DMS 273 (cell line): ENCODE measurements around the gene CAMK2B.
"Not testable (repeated sequence)": the region's sequence is repeated elsewhere in the genome, so short reads cannot be mapped to it uniquely, and the experiment has no call there.

Experiments used
- DNase-seq: peaks from one replicate; lab custom pipeline; 2025; ENCODE audit not compliant: unreplicated experiment; lab: John Stamatoyannopoulos, UW

The CAMK2B gene

GRCh38 chr7:44194562-44195145, 130.7 kb downstream of the CAMK2B start:
- DNase-seq, result no peak

- DNase-seq, result no peak
These were observed 131.3 kb downstream of the CAMK2B start for GRCh38 chr7:44194069-44194468.

- DNase-seq, result peak; percentile 32
These were observed 132.2 kb downstream of the CAMK2B start for GRCh38 chr7:44193011-44193802.

- DNase-seq, result no peak
These were observed 134.2 kb downstream of the CAMK2B start for GRCh38 chr7:44191171-44191570.

- no peak for DNase-seq
These were observed 135.2 kb downstream of the CAMK2B start for GRCh38 chr7:44189993-44190872.

GRCh38 chr7:44189286-44189992, 136.0 kb downstream of the CAMK2B start, which contains the start of gene GCK:
TSS of gene GCK (minus strand) at chr7:44189439. CDS start at chr7:44188953, 486 bp downstream.
- DNase-seq, result no peak

- no peak for DNase-seq
These were observed 136.7 kb downstream of the CAMK2B start for GRCh38 chr7:44188480-44189225.

GRCh38 chr7:44187636-44188416, 137.6 kb downstream of the CAMK2B start:
- no peak for DNase-seq

GRCh38 chr7:44186736-44187135, 138.7 kb downstream of the CAMK2B start:
- no peak for DNase-seq

GRCh38 chr7:44185729-44186128, 139.7 kb downstream of the CAMK2B start:
- DNase-seq, result no peak

- DNase-seq, result no peak
These were observed 140.4 kb downstream of the CAMK2B start for GRCh38 chr7:44184873-44185446.

GRCh38 chr7:44184206-44184872, 141.1 kb downstream of the CAMK2B start:
- DNase-seq, result peak; percentile 31

- DNase-seq, result no peak
These were observed 142.0 kb downstream of the CAMK2B start for GRCh38 chr7:44183386-44183785.

GRCh38 chr7:44182827-44183226, 142.6 kb downstream of the CAMK2B start:
- peak; percentile 36 for DNase-seq

GRCh38 chr7:44180631-44181030, 144.8 kb downstream of the CAMK2B start:
- DNase-seq, result no peak

- DNase-seq, result peak; percentile 60
These were observed 147.7 kb downstream of the CAMK2B start for GRCh38 chr7:44177570-44178131.

- DNase-seq, result no peak
These were observed 148.9 kb downstream of the CAMK2B start for GRCh38 chr7:44176486-44176885.

- DNase-seq, result no peak
These were observed 149.7 kb downstream of the CAMK2B start for GRCh38 chr7:44175730-44176129.

- DNase-seq, result not testable (repeated sequence)
These were observed 150.8 kb downstream of the CAMK2B start for GRCh38 chr7:44174694-44174948.
